NT2/D1 (cell line): ENCODE measurements around the gene NIN.

Experiments
- SUZ12 ChIP-seq: IDR thresholded peaks from 2 replicates; pipeline ENCODE4 v1.6.1; 2011; ENCODE audit not compliant: insufficient read length, insufficient read depth; ENCODE audit errors: extremely low read depth
- YY1 ChIP-seq: IDR thresholded peaks from 2 replicates; pipeline ENCODE4 v1.6.1; 2011; ENCODE audit not compliant: insufficient read length, insufficient read depth
- ZNF274 ChIP-seq: IDR thresholded peaks from 2 replicates; pipeline ENCODE4 v1.6.1; 2011; ENCODE audit warnings: mild to moderate bottlenecking, low read depth, low read length

- no peak for TF ChIP-seq ZNF274
- no peak for TF ChIP-seq YY1
- TF ChIP-seq SUZ12: no peak
These were observed at the start of gene NIN for GRCh38 chr14:50830932-50831725.
